ENCODE data around the gene UBE2G2.

UBE2G2 gene, protein sequence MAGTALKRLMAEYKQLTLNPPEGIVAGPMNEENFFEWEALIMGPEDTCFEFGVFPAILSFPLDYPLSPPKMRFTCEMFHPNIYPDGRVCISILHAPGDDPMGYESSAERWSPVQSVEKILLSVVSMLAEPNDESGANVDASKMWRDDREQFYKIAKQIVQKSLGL

DNA sequence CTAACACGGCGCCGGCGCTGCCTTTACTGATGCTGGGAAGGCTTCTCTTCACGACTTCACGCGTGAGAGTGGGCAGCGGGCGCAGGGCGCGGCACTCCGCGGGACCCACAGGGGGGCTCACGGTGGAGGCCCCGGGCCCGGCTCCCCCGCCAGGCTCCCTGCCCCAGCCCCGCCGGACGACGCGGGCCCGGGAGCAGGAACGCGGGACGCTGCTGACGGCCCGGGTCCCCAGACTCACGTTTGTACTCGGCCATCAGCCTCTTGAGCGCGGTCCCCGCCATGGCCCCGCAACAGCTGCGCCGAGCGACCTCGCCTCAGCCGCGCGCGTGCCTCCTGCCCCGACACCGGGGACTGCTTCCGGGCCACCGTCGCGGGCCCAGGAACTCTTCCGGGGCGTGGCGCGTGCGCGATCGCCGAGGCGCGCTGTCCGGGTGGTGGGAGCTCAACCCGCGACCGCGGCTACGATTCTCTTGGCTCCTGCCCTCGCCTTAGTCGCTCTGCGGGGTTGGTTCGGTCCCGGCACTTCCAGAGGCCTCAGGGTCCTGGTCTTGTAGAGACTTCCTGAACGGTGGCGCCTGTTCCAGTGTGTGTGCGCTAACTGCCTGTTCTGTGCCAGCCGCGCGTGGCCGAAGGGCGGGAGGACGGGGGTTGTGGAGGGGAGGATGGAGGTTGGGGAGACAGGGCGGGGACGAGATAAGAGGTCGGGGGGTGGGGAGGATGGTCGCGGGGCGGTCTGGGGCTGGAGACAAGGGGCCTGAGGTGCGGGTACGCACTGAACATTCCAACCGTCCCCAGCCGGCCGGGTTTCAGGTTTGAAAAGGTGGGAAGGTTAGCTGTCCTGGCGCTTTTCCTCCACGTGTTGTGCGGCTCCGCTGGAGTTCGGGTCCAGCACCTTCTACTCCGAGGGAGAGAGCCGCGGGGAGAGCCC lies at the start of gene UBE2G2:
Gene UBE2G2 (minus strand): TSS at position 353 of the 928 bp plus-strand sequence. CDS start 72 bp downstream, at position 281.
- peak; percentile 79 for DNase-seq (ENCODE audit: low spot score)

DNA sequence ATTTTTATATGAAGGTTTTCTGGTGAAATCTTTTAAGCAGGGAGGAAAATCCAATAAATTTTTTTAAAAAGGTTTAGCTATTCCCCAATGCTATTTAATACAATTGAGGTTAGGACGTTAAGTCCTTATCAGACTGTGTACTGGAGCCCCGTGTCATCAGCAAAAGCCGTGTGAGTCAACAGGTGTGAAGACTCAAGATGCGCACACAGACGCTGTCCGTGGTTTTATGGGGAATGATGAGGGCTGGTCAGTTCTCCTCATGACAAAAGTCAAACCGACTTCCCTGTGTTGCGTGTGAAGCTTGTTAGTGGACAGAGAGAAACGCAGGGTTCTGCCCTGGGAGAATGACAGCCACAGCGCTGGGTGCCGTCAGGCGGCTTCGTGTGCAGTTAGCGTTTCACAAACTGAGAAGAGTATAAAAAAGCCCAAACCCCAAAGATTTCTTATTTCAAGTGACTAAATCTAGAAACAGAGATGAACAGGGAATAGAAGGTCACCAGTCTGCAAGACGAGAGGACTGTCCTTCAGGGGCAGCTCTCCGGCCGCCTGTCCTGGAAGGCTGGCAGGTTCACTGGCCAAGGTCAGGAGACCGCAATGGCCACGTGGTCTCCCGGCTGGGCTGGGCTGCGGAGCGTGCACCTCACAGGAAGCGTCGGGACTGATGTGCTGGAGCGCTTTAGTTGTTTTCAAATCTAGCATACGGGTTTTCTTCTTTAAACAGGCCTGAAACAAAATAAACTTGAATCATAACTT lies 49.5 kb upstream of the UBE2G2 start:
- no peak for DNase-seq (ENCODE audit: low spot score)

DNA sequence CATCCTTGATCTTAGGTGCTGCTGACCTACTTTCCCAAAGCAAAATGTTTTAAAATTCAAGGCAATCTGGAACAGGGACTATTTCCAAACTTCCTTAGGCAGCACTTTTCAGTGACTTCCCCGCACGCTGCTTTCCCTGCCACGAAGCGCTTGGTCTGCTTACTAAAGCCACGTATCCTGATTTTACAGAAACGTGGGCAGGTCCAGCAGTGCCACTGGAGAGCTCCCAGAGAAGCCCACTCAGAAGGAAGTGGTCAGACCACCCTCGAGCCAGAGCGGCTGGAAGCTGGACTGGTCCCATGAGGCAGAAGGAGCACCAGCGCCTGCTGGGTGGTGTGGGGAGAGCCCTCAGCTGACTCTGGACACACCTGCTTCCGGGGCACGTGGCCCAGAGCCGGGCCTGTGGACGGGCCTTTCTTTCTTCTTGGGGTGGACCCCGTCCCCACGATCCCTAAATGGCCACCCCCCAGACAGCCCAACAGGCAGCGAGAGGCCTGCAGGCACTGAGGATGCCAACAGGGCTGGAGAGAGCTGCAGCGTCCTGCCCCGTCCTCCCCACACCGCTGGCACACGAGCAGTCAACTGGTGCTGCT lies 48.7 kb upstream of the UBE2G2 start:
- DNase-seq (ENCODE audit: low spot score) = no peak

DNA sequence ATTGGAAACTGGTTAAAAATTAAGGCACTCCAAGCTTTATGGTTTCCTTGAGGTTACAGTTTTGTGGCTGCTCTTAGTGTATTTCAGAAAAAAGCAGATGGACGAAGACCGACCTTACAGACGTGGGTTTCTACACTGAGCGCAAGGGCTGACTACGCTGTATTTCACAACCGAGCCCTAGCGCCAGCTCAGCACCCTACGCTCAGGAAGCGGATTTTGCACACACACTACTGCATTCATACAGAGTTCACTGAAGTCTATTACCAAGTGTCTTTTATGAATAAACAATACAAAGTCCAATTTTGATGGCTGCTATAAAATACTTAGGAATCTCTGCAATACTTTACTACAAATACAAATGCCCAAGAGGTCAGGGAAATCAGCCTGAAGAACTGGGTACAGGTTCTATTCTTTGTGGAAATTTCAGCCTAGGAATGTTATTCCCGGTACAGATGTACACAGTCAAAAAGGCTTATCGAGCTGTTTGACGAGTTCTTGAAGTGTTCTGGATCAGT lies 48.1 kb upstream of the UBE2G2 start:
- no peak for DNase-seq (ENCODE audit: low spot score)

DNA sequence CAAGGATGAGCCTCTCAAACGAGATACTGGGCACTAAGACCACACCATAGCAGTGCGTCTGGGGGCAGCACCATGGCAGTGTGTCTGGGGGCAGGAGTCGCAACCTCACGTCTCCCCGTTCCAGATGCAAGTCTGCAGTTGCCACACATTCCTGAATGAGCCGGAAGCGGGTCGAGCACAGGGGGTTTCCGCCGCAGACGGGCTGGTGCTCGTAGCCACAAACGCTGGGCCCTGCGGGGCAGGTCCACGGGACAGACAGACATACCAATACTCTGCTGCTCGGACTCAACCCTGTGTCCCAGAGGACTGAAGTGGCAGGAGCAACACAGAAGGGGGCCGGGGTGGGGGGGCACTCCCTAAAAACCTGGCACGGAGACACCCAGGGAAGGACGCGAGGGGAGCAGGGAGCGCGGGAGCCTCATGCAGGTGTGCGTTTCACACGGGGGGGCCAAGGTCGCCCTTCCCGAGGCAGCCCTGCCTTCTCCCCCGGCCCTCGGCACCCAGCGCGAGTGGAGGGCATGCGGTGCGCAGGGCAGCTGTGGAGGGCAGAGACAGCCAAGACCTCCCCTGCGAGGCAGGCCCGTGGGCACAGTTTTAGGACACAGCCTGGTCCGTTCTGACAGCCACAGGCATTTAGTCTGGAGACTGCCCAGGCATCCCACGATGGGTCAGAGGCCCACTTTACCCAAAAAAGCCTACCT lies 47.4 kb upstream of the UBE2G2 start:
- no peak for DNase-seq (ENCODE audit: low spot score)

DNA sequence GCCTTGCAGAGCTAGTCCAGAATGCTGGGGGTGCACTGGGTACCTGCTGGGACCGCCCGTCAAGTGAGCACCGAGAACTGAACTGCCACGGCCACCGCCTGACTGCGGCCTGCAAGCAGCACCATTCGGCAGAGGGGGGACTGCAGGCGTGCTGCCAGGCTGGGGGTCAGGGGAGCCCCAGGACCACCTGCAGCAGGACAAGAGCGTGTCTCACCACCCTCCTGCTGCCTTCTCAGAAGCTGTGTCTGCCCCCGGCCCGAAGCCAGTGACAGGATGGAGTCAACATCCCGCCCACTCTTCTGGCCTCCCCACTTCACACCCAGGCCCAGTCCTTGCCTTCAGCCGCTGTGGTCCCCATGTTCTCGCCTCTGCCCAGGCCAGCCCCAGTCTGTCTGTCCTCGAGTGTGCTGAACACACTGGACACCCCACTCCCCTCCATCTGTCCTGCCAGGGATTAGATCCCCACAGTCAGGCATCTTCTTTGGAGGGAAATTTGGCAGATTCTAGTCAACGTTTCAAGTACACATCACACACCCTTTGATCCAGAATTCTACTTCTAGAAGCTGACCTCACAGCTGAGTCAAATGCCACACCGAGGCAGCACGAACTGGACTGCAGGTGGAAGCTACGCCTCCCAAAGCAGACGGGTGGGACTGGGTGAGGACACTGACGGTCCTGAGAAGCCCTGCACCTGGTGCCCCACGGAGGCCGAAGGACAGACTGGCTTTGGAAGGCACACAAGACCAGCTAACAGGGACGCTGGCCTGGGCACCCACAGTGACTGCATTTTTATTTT lies 45.8 kb upstream of the UBE2G2 start:
- no peak for DNase-seq (ENCODE audit: low spot score)

DNA sequence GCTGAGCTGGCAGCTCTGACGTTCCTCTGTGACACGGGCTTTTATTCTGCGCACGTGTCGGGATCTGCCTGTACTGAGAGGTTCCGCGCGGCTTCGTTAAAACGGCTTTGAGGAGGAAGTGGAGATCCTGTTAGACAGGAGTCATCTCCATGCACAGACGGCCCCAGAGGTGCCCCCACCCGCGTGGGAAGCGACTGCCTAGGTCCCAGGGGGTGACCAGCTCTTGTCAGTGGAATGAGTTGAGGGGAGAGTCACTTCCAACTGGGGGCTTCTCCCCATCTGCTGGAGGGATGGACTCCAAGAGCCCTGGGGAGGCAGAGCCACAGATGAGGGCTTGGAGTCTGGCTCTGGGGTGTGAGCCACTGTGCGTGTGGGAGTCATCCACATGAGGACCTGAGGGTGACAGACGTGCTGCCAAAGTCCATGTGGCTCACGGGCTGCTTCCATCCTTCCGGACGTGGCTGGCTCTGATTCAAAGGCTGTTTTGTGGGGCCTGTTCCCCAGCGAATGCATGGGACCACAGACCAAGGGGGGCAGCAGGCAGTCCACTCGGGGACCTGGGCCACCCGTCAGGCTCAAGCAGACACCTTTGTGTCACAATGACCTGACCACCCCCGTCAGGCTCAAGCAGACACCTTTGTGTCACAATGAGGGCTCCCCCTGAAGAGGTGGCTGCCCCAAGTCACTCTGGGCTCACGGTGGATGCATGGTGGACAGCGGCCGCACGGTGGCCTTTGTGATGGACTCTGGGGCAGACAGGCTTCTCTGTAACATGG lies 45.1 kb upstream of the UBE2G2 start:
- DNase-seq (ENCODE audit: low spot score) = no peak

DNA sequence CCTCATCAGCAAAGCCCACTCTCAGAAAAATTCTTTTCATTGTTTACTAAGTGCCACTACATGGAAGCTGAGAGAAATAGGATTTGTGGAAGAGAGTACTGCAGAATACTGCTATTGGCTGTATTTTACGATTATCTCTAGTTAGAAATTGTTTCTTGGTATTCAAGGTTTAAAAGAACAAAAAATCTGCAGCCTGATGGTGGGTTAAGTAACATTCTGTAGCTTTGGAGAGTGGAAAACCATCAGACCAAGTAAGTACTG lies 44.5 kb upstream of the UBE2G2 start:
- no peak for DNase-seq (ENCODE audit: low spot score)

DNA sequence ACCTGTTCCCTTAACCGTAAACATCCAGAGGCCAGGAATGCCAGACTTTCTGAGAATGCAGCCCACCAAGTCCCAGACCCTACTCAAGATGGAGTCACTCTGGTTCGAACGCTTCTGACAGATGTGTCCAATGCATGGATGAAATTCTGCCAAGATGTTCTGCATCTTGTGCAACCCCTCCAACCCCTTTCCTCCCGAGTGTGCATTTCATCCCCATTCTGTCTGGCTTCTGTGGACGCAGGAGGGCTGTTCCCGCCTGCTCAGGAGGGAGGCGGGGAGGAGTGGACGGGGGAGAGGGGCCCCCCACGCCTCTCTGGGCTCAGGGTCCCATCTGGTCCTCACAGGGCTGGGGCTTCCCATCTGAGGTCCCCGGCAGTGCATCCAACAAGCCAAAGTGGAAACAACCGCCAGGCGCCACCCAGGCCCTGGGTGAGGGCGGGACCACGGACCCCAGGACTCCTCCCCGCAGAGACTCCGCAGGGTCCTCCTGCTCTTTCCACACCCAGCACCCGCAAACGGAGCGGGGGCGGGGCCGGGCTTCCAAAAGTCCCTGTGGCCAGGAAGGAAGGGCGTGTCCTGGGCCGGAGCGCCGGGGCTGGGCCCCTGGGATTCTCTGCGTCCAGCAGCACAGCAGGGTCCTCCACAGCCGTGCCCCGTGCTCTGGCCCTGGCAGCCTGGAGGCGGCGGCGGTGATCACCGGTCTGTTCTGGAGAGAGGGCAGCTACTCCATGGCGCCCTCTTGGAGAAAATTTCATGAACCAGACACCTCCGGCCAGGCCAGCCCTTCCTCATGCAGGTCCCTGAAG lies 44.0 kb upstream of the UBE2G2 start:
- peak; percentile 32 for DNase-seq (ENCODE audit: low spot score)

DNA sequence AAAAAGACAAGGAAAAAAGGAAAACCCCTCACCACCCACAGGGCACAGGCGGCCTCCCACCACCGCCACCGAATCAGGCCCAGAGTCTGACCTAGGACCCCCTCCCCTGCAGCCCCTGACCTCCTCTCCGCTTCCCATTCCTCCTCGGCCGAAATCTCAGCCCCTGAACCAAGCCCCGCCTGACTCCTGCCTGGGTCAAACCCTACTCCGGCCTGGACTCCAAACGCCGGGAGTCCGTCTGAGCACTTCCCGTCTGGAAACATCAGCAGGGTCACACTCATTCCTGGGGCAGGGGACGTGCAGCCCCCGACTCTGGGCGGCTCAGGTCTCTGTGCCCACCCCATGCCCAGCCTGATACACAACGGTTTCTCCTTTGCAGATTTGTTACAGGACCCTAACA lies 42.6 kb upstream of the UBE2G2 start:
- no peak for DNase-seq (ENCODE audit: low spot score)

DNA sequence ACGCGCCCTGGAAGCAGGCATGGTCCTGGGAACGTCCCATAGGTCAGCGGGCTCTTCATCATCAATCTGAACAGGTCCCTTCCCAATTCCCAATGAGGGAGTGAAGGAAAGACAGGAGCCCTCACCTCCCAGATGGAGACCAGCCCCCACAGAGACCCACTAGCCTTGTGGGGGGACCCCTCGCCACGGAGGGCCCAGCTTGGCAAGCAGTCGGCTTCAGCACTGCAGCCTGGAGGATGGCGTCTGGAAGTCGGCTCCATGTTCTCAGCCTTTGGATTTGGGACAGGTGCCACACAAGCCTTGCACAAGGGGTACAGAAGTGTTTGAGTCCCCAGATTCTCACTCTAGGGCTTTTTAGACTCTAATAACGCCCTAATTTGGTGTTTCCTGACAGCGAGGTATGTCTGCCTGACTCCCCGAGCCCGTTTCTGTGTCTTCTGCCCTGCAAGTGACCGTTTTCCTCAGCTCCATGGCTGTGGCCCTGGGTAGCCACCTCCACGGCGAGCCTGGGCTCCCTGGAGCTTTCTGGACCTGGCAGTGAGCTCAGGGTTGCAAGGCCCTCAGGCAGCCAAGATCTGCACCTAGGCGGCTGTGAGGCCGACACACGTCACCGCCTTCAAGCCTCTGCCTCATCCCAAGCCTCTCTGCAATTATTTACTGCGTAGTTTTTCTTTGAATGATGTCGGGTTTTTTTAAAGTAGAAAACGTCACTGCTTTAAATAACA lies 41.3 kb upstream of the UBE2G2 start:
- no peak for DNase-seq (ENCODE audit: low spot score)

DNA sequence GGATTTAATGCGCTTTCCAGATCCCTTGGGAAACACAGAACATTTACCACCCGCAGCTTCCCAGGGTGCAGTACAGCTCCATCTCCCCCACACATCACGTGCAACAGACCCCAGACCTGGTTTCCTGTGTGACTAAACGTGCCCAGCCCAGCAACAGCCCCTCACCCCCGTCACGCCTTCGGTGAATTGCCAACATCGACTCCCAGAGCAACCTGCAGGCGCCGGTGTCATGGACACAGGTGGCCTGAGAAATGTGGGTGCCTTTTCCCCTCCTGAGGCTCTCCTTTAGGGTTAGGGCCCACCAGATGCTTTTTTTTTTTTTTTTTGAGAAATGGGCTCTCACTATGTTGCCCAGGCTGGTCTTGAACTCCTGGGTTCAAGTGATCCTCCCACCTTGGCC lies 40.5 kb upstream of the UBE2G2 start:
- DNase-seq (ENCODE audit: low spot score) = no peak

DNA sequence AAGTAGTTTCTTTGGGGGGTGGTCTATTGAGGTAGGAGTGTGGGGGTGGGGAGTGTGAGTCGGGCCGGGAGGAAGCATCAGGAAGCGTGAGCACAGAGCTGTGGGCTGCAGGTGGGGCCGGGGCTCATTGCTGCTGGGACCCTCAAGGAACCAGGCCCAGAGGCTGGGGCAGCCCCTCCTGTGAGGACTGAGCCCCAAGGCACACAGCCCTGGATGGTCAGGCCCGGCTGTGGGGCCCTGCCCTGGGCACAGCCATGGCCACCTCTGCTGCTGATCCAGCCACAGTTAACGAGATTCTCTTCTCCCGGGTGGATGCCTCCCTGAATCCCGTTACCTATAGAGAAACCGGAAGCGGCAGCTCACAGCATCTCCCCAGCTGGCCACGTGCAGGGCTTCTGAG lies 39.2 kb upstream of the UBE2G2 start:
- no peak for DNase-seq (ENCODE audit: low spot score)

DNA sequence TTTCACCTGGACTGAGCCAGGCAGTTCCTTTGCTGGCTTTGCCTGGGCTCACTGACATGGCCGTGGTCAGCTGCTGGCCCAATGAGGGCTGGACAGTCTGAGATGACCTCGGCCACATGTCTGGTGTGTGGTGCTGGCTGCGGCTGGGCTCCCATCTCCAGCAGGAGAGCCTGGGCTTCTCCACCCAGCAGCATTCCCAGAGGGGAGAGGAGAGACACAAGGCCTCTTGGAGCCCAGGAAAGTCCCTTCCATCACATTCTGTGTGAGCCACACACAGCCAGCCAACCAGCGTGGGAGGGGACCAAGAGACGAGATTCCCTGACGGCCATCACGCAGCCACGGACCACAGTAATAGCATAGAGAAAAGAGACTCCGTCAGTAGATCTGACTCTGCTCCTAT lies 37.3 kb upstream of the UBE2G2 start:
- no peak for DNase-seq (ENCODE audit: low spot score)

DNA sequence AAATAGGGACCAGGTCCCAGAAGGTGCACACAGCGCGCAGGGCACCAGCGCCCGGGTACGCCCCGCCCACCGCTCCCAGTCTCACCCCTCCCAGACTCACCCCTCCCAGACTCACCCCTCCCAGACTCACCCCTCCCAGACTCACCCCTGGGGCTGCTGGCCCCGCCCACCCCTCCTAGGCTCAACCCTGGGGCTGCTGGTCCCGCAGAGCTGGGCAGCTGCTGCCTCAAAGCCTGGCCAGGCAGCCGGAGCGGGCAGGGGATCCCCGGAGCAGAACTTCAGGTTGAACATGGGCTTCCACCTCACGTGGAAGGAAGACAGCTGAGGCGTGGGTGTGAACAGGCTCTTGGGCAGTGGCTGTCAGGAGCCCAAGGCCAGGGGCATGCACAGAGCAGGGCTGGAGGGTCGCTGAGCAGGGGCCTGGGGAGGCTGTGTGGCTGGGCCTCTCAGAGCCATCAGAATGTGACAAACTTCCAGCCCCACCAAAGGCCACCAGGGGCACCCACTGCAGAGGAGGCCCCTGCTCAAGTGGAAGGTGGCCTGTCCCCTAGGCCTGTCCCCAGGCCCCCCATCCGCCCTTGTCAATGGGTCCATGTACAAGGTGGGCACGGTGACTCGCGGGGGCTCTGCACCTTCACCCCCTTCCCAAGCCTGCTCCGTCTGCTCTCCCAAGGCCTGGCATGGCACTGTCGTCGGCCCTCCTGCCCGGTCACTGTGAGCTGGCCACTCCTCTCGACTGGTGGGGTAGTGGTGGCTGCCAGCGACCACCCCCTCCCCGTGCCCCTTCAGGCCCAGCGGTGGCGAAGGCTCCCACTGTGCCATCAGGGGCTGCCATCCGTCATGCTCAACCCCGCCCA lies 36.6 kb upstream of the UBE2G2 start:
- DNase-seq (ENCODE audit: low spot score) = no peak

DNA sequence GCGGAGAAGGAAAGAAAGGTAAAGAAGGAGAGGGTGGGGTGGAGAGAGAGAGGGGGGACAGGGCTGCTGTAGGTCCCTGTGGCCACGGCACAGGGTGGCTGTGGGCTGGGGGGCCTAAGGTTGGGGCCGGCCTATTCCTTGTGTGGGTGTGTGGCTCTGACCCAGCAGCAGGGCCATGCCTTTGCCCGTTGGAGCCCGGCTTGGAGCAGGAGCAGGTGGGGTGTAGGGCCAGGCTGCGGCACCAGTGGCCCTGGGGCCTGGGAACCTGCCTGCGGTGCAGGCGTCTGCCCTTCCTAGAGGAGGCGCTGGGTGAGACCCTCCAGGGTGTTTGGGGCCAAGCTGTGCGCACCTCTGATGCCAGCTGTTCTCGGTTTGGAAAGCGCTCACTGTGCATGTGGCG lies 35.9 kb upstream of the UBE2G2 start:
- DNase-seq (ENCODE audit: low spot score) = no peak

DNA sequence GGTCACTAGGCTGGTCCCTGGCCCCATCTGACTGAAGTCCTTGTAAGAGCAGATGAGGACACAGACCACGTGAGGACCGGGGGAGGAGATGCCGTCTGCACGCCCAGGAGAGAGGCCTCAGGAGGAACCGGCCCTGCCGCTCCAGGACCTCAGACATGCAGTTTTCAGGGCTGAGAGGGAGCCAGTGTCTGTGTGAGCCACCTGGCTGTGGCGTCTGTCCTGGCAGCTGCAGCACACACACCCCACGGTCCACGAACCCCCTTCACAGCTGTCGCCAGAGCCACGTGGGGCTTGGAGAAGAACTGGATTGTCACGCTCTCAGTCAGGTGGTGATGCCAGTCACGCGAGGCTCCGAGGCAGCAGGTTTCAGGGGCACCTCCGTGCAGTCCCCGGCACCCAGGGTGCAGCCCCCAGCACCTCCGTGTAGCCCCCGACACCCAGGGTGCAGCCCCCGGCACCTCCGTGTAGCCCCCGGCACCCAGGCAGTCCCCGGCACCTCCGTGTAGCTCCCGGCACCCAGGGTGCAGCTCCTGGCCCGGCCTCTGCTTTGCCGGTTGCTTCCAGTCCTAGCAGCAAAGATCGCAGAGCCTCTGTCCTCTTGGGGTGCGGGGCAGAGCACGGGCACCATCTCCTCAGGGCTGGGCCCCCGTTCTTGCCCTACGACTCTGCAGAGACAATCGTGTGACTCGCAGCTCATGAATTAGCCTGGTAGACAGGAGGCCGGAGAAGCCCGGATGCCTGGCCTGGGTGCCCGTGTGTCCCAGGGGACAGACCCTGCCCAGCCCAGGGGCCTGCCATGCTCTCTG lies 35.2 kb upstream of the UBE2G2 start:
- no peak for DNase-seq (ENCODE audit: low spot score)
